Bronchial epithelial cell (primary cell): ENCODE results near the gene CDH1. TPM values are rescaled to one million over a fixed set of nuclear protein-coding genes. Genes with fewer than 3 reads are reported as not detected.

Experiments
- total RNA-seq: library from RNA; depleted of rRNA; stranded (reverse); fragments of >200 nt; gene quantifications from 2 replicates; pipeline ENCODE4 v1.2.1, GENCODE V29; 2014

CDH1 gene
- total RNA-seq, 1 donor from 2014 or later, result 250 TPM

Other genes with a start within 250 kb of the CDH1 start
- gene ZFP90, start 198.0 kb upstream of the CDH1 start, total RNA-seq, result 18.4 and 21.5 TPM in 2 replicates
- 564 and 607 TPM in 2 replicates for gene CDH3, start 92.0 kb upstream of the CDH1 start, total RNA-seq
- gene TANGO6, start 106.2 kb downstream of the CDH1 start, total RNA-seq, result 13.7 and 16.9 TPM in 2 replicates